Neural cell (in vitro differentiated cells): ENCODE results near the gene APOC3.

Source experiments
- EP300 ChIP-seq: fragments of 450-650 bp; conservative IDR thresholded peaks from 2 replicates; pipeline ENCODE4 v1.6.1; 2014; ENCODE audit warnings: antibody characterized with exemption, mild to moderate bottlenecking, moderate library complexity; ENCODE audit not compliant: poor library complexity, severe bottlenecking
- EZH2 ChIP-seq: fragments of 200-600, 300-800 bp; shearing (Covaris generic), sonication (generic); IDR thresholded peaks from 2 replicates; pipeline ENCODE4 v1.6.1; 2014; ENCODE audit warnings: antibody characterized with exemption, low read length, borderline replicate concordance, mild to moderate bottlenecking; ENCODE audit not compliant: insufficient read depth, poor library complexity, severe bottlenecking
- POLR2AphosphoS5 ChIP-seq: IDR thresholded peaks from 2 replicates; pipeline ENCODE4 v1.6.1; 2012
- RAD21 ChIP-seq: fragments of 450-650 bp; conservative IDR thresholded peaks from 2 replicates; pipeline ENCODE4 v1.6.1; 2014; ENCODE audit warnings: antibody characterized with exemption, mild to moderate bottlenecking, moderate library complexity
- REST ChIP-seq: IDR thresholded peaks from 2 replicates; pipeline ENCODE4 v1.6.1; 2012; ENCODE audit warnings: borderline replicate concordance
- SMC3 ChIP-seq: fragments of 450-650 bp; conservative IDR thresholded peaks from 2 replicates; pipeline ENCODE4 v1.6.1; 2014; ENCODE audit warnings: antibody characterized with exemption, mild to moderate bottlenecking, moderate library complexity; ENCODE audit not compliant: poor library complexity
- TAF1 ChIP-seq: IDR thresholded peaks from 2 replicates; pipeline ENCODE4 v1.6.1; 2012; ENCODE audit warnings: low read depth
- TF ChIP-seq, protein P1 (sequence below): fragments of 450-650 bp; IDR thresholded peaks from 2 replicates; pipeline ENCODE4 v1.5.1; 2014; ENCODE audit warnings: antibody characterized with exemption, mild to moderate bottlenecking, moderate library complexity; ENCODE audit not compliant: poor library complexity, severe bottlenecking

GRCh38 chr11:116852261-116853031, 22.7 kb downstream of the APOC3 start:
- no peak for TF ChIP-seq EZH2
- TF ChIP-seq, protein P1, sequence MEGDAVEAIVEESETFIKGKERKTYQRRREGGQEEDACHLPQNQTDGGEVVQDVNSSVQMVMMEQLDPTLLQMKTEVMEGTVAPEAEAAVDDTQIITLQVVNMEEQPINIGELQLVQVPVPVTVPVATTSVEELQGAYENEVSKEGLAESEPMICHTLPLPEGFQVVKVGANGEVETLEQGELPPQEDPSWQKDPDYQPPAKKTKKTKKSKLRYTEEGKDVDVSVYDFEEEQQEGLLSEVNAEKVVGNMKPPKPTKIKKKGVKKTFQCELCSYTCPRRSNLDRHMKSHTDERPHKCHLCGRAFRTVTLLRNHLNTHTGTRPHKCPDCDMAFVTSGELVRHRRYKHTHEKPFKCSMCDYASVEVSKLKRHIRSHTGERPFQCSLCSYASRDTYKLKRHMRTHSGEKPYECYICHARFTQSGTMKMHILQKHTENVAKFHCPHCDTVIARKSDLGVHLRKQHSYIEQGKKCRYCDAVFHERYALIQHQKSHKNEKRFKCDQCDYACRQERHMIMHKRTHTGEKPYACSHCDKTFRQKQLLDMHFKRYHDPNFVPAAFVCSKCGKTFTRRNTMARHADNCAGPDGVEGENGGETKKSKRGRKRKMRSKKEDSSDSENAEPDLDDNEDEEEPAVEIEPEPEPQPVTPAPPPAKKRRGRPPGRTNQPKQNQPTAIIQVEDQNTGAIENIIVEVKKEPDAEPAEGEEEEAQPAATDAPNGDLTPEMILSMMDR: no peak
- no peak for TF ChIP-seq EP300
- TF ChIP-seq POLR2AphosphoS5: no peak
- TF ChIP-seq TAF1: no peak
- no peak for TF ChIP-seq REST
- TF ChIP-seq SMC3: no peak
- no peak for TF ChIP-seq RAD21
